ENCODE data around the gene NOP10. TPM values are rescaled to one million over a fixed set of nuclear protein-coding genes. Genes with fewer than 3 reads are reported as not detected.

NOP10 gene
- polyA plus RNA-seq, 1 experiment = 345 TPM

DNA sequence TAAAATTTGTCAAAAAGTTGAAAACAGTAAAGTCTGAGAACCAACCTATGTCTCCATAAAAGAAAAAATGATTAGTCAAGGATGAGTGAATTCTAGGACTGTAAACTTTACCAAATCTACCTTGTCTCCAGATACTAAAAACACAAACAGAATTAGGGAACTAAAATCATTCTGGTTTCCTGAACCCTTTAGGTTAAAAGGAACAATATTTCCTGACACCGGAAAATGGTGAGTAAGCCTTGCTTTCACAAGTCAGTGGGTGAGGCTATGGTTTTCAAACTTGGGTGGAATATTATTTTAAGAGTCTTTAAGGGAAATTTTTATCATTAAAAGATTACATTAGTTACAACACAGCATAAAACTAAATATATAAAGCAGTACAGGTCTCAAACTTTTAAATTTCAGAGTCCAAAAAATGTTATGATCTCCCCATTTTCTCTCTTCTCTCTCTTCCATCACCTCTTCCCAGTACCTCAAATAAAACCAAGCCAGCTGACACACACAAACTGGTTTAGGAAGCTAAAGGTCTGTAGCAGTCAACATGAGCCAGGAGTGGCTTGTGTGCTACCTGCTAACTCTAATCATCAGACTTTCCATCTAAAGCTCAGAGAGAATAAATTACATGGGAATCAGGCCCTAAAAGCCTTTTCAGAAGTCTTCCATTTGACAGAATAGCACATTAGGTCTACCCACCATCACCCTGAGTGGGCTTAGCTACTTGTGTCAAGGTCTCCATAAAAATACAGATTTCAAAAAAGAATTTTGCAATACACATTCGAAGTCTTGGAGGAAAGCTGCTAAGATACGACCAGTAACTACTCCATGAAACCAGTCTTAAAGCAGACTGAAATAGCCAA lies 7.5 kb downstream of the NOP10 start:
- no peak for DNase-seq (ENCODE audit: low read depth)
- Histone ChIP-seq H3K36me3 (ENCODE audit: control insufficient read depth, insufficient read depth, low read length) (peaks cover 1% of the 10 kb centered on the region; the same call in 1 of the 2 replicates), H3K27me3 (ENCODE audit: control insufficient read depth, insufficient read depth, low read length) (no peaks in the 10 kb centered on the region), H3K4me3 (ENCODE audit: low read depth, low read length) (no peak overlapping the region)
- TF ChIP-seq, protein P1, sequence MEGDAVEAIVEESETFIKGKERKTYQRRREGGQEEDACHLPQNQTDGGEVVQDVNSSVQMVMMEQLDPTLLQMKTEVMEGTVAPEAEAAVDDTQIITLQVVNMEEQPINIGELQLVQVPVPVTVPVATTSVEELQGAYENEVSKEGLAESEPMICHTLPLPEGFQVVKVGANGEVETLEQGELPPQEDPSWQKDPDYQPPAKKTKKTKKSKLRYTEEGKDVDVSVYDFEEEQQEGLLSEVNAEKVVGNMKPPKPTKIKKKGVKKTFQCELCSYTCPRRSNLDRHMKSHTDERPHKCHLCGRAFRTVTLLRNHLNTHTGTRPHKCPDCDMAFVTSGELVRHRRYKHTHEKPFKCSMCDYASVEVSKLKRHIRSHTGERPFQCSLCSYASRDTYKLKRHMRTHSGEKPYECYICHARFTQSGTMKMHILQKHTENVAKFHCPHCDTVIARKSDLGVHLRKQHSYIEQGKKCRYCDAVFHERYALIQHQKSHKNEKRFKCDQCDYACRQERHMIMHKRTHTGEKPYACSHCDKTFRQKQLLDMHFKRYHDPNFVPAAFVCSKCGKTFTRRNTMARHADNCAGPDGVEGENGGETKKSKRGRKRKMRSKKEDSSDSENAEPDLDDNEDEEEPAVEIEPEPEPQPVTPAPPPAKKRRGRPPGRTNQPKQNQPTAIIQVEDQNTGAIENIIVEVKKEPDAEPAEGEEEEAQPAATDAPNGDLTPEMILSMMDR (IDR thresholded peaks at IDR 0.05; ENCODE audit: insufficient read depth, low read depth, low read length) = no peak
- ChIA-PET POLR2A (no interaction called here), CTCF (interaction anchor here (0.7 kb wide), 1 partner anchor 9 kb away, joined by 3 read pairs; no protein-coding TSS in a partner anchor)

- Histone ChIP-seq H3K36me3 (ENCODE audit: control insufficient read depth, insufficient read depth, low read length) (no peaks in the 10 kb centered on the region), H3K4me3 (ENCODE audit: low read depth, low read length) (no peak overlapping the region), H3K27me3 (ENCODE audit: control insufficient read depth, insufficient read depth, low read length) (no peaks in the 10 kb centered on the region)
- DNase-seq (ENCODE audit: low read depth) = no peak
- ChIA-PET CTCF (interaction anchor here (2.0 kb wide), 1 partner anchor 8 kb away, joined by 5 read pairs; the partner anchor contains the start of genes NOP10 and NUTM1), POLR2A (no interaction called here)
- TF ChIP-seq, protein P1 (IDR thresholded peaks at IDR 0.05; ENCODE audit: insufficient read depth, low read depth, low read length) = no peak
Measured at GRCh38 chr15:34334672-34335071, 8.3 kb downstream of the NOP10 start.

GRCh38 chr15:34332553-34333120 lies 10.3 kb downstream of the NOP10 start:
- Histone ChIP-seq H3K27me3 (ENCODE audit: control insufficient read depth, insufficient read depth, low read length) (no peaks in the 10 kb centered on the region), H3K4me3 (ENCODE audit: low read depth, low read length) (no peak overlapping the region), H3K36me3 (ENCODE audit: control insufficient read depth, insufficient read depth, low read length) (no peaks in the 10 kb centered on the region)
- TF ChIP-seq, protein P1 (IDR thresholded peaks at IDR 0.05; ENCODE audit: insufficient read depth, low read depth, low read length) = no peak
- POLR2A ChIA-PET = no interaction called here
- CTCF ChIA-PET = interaction anchor here (2.0 kb wide), 1 partner anchor 10 kb away, joined by 5 read pairs; the partner anchor contains the start of genes NOP10 and NUTM1
- DNase-seq (ENCODE audit: low read depth) = no peak

- CTCF ChIA-PET = no interaction called here
- Histone ChIP-seq H3K4me3 (ENCODE audit: low read depth, low read length) (no peak overlapping the region), H3K36me3 (ENCODE audit: control insufficient read depth, insufficient read depth, low read length) (no peaks in the 10 kb centered on the region), H3K27me3 (ENCODE audit: control insufficient read depth, insufficient read depth, low read length) (no peaks in the 10 kb centered on the region)
- TF ChIP-seq, protein P1 (IDR thresholded peaks at IDR 0.05; ENCODE audit: insufficient read depth, low read depth, low read length) = no peak
- no peak for DNase-seq (ENCODE audit: low read depth)
- POLR2A ChIA-PET = no interaction called here
Measured at GRCh38 chr15:34331809-34332208, 11.1 kb downstream of the NOP10 start.

DNA sequence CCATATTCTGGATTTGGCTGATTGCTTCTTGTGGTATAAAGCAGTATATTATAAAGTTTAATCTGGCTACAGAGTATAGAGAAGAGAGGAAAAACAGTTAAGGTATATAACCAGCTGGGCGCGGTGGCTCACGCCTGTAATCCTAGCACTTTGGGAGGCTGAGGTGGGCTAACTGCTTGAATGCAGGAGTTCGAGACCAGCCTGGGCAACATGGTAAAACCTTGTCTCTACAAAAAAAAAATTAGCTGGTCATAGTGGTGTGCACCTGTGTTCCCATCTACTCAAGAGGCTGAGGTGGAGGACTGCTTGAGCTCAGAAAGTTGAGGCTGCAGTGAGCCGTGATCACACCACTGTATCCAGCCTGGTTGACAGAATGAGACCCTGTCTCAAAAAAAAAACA lies 12.7 kb downstream of the NOP10 start:
- no peaks in the 10 kb centered on the region for H3K36me3 ChIP-seq (ENCODE audit: control insufficient read depth, insufficient read depth, low read length)
- TF ChIP-seq, protein P1 (IDR thresholded peaks at IDR 0.05; ENCODE audit: insufficient read depth, low read depth, low read length) = no peak
- DNase-seq (ENCODE audit: low read depth) = no peak
- POLR2A ChIA-PET = no interaction called here
- H3K27me3 ChIP-seq (ENCODE audit: control insufficient read depth, insufficient read depth, low read length) = no peaks in the 10 kb centered on the region
- H3K4me3 ChIP-seq (ENCODE audit: low read depth, low read length) = no peak overlapping the region
- CTCF ChIA-PET = interaction anchor here (0.8 to 2.7 kb wide), 4 partner anchors 9 to 37 kb away, joined by 3 to 9 read pairs (median 4); partner anchors contain the start of genes LPCAT4, NOP10 and NUTM1
